K562 (cell line): ENCODE data around the gene RNH1. TPM values are rescaled to one million over a fixed set of nuclear protein-coding genes. Genes with fewer than 3 reads are reported as not detected.

ENCODE experiments used
- BRD9 ChIP-seq: fragments of 450-650 bp; IDR thresholded peaks from 2 replicates; pipeline ENCODE4 v1.6.1; 2018; ENCODE audit warnings: low read depth; ENCODE audit not compliant: partially characterized antibody
- CHD1 ChIP-seq: fragments of 200-600 bp; sonication (generic); IDR thresholded peaks from one replicate; pipeline ENCODE4 v1.6.1; 2012; ENCODE audit warnings: mild to moderate bottlenecking, moderate library complexity, low read length, inconsistent platforms
- FOXP1 ChIP-seq: sonication (generic); formaldehyde crosslinking; IDR thresholded peaks from 2 replicates; pipeline ENCODE4 v1.8.0; 2022; ENCODE audit warnings: mild to moderate bottlenecking, missing genetic modification reagents
- TCF15 ChIP-seq: fragments of 250-450 bp; sonication (Bioruptor Pico); IDR thresholded peaks from 2 replicates; pipeline ENCODE4 v1.8.0; 2022; ENCODE audit warnings: moderate library complexity, mild to moderate bottlenecking, inconsistent platforms
- TEAD4 ChIP-seq, 2 experiments: sonication (generic) in 1 of 2; formaldehyde crosslinking in 1 of 2; IDR thresholded peaks; 2 replicates each; pipeline versions ENCODE4 v1.6.1 to v1.8.0; 2012 to 2022; ENCODE audit warnings: borderline replicate concordance in 1 of 2, inconsistent platforms in 1 of 2, low read length in 1 of 2, mild to moderate bottlenecking in 1 of 2, missing genetic modification reagents in 1 of 2
- YY1 ChIP-seq, 3 experiments: IDR thresholded peaks; 2 replicates each; pipeline ENCODE4 v1.6.1; 2011; ENCODE audit warnings: low read length in 2 of 3, mild to moderate bottlenecking in 2 of 3, moderate library complexity in 2 of 3, borderline replicate concordance in 1 of 3, control low read depth in 1 of 3, low read depth in 1 of 3; ENCODE audit not compliant: insufficient read depth in 3 of 3, insufficient replicate concordance in 2 of 3, control insufficient read depth in 1 of 3, insufficient read length in 1 of 3; ENCODE audit errors: extremely low read depth in 1 of 3
- ZNF124 ChIP-seq: sonication (generic); formaldehyde crosslinking; IDR thresholded peaks from 2 replicates; pipeline ENCODE4 v1.8.1; 2022; ENCODE audit warnings: missing genetic modification reagents
- ZNF23 ChIP-seq: fragments of 250-450 bp; sonication (Bioruptor Pico); IDR thresholded peaks from 2 replicates; pipeline ENCODE4 v1.4.0; 2020; ENCODE audit warnings: mild to moderate bottlenecking
- ZNF282 ChIP-seq: sonication (generic); formaldehyde crosslinking; IDR thresholded peaks from 2 replicates; pipeline ENCODE4 v1.8.1; 2023; ENCODE audit warnings: missing genetic modification reagents
- ZNF41 ChIP-seq: fragments of 250-450 bp; sonication (Bioruptor Pico); conservative IDR thresholded peaks from 2 replicates; pipeline ENCODE4 v1.4.0; 2020; ENCODE audit warnings: mild to moderate bottlenecking
- polyA plus RNA-seq, 8 experiments: library from polyadenylated mRNA; depleted of rRNA in 4 of 8; stranded (reverse) in 5 of 8; unstranded in 3 of 8; fragments of >200 nt; fragmentation: Nextera tagmentation in 2 of 8; fragmentation: Illumina TruSeq in 1 of 8; extraction: Ambion mirVana in 2 of 8; extraction: Trizol in 1 of 8; gene quantifications; 2 replicates each; pipeline versions ENCODE4 v1.2.1 to v1.2.3, GENCODE V29; 2011 to 2014; ENCODE audit warnings: inconsistent platforms in 1 of 8, missing spikeins in 1 of 8
- total RNA-seq, 7 experiments: library from RNA; depleted of rRNA in 6 of 7; stranded (reverse); fragments of >200 nt in 6 of 7; fragmentation: Illumina TruSeq in 2 of 7; extraction: Trizol in 2 of 7; gene quantifications; 2 replicates each; pipeline versions ENCODE4 v1.2.1 to v1.2.3, GENCODE V29; 2011 to 2021; ENCODE audit warnings: low replicate concordance in 1 of 7
- TF ChIP-seq, protein P1 (sequence below), 2 experiments: fragments of 450-650 bp; formaldehyde crosslinking in 1 of 2; IDR thresholded peaks; 2 replicates each; pipeline versions ENCODE4 v1.4.0 to v1.6.1; 2014 to 2020; ENCODE audit warnings: mild to moderate bottlenecking in 2 of 2, borderline replicate concordance in 1 of 2, low read depth in 1 of 2
- TF ChIP-seq, protein P2 (sequence below): fragments of 450-650 bp; formaldehyde crosslinking; IDR thresholded peaks from 2 replicates; pipeline ENCODE4 v1.4.0; 2022; ENCODE audit warnings: mild to moderate bottlenecking, moderate library complexity
- TF ChIP-seq, protein P3 (sequence below): fragments of 250-450 bp; sonication (Bioruptor Pico); IDR thresholded peaks from 2 replicates; pipeline ENCODE4 v1.6.1; 2021; ENCODE audit warnings: mild to moderate bottlenecking

Gene RNH1
- total and polyA plus RNA-seq, 9 of the 15 experiments (the other 6 are each of a cell fraction or from before 2014, with no cell fraction given): 2.5 to 160 (median 44.3) TPM

DNA sequence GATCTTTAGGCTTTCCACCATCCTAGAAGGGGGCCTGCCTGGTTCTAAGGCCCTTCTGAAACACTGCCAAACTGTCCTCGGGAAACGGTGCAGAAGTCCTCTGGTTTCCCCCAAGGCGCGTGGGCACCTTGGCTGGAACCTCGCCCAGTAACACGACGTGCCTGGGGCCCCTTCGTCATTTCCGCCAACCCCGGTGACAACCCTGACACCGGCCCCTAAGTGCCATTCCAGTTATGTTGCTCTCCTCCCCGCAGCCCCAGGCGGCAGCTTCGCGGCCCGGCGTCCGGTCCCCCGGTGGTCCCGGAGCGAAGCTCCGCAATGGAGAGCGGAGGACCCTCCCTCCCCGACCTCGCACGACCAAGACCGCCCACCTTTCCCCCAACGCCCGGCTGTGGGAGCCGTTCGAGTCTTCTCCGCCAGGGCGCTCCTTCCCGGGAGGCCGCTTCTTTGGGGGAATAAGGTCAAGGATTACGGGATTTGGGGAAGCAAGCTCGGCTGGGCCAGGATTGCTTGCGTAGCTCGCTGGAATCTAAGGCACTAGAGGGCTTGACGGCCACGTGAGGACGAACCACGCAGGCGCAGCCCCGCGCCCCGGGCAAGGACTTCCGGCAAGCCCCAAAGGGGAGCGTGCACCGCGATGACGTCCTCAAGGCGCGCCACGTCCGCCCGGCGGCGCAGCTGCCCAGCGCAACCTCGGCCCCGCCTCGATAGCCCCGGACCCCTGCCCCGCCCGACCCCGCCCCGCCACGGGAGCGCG lies 626 bp downstream of the RNH1 start (continued):
- TF ChIP-seq, protein P1, sequence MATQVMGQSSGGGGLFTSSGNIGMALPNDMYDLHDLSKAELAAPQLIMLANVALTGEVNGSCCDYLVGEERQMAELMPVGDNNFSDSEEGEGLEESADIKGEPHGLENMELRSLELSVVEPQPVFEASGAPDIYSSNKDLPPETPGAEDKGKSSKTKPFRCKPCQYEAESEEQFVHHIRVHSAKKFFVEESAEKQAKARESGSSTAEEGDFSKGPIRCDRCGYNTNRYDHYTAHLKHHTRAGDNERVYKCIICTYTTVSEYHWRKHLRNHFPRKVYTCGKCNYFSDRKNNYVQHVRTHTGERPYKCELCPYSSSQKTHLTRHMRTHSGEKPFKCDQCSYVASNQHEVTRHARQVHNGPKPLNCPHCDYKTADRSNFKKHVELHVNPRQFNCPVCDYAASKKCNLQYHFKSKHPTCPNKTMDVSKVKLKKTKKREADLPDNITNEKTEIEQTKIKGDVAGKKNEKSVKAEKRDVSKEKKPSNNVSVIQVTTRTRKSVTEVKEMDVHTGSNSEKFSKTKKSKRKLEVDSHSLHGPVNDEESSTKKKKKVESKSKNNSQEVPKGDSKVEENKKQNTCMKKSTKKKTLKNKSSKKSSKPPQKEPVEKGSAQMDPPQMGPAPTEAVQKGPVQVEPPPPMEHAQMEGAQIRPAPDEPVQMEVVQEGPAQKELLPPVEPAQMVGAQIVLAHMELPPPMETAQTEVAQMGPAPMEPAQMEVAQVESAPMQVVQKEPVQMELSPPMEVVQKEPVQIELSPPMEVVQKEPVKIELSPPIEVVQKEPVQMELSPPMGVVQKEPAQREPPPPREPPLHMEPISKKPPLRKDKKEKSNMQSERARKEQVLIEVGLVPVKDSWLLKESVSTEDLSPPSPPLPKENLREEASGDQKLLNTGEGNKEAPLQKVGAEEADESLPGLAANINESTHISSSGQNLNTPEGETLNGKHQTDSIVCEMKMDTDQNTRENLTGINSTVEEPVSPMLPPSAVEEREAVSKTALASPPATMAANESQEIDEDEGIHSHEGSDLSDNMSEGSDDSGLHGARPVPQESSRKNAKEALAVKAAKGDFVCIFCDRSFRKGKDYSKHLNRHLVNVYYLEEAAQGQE (IDR thresholded peaks at IDR 0.05; ENCODE audit: borderline replicate concordance): peak; percentile 3; the same call in 1 of the 2 replicates
- TF ChIP-seq, protein P1 (CRISPR knock-in tag; IDR thresholded peaks at IDR 0.05; ENCODE audit: low read depth): 0 out of 2 replicates have a peak, but pooled peaks have one; percentile 17
- TF ChIP-seq, protein P2, sequence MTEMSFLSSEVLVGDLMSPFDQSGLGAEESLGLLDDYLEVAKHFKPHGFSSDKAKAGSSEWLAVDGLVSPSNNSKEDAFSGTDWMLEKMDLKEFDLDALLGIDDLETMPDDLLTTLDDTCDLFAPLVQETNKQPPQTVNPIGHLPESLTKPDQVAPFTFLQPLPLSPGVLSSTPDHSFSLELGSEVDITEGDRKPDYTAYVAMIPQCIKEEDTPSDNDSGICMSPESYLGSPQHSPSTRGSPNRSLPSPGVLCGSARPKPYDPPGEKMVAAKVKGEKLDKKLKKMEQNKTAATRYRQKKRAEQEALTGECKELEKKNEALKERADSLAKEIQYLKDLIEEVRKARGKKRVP: peak; percentile 45
- TF ChIP-seq, protein P3, sequence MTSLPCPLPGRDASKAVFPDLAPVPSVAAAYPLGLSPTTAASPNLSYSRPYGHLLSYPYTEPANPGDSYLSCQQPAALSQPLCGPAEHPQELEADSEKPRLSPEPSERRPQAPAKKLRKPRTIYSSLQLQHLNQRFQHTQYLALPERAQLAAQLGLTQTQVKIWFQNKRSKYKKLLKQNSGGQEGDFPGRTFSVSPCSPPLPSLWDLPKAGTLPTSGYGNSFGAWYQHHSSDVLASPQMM (CRISPR knock-in tag): no peak
- TF ChIP-seq TEAD4 (IDR thresholded peaks at IDR 0.05; ENCODE audit: low read length): 0 out of 2 replicates have a peak, but pooled peaks have one; percentile 4
- no peak for TF ChIP-seq TEAD4 (CRISPR knock-in tag; IDR thresholded peaks at IDR 0.05; ENCODE audit: borderline replicate concordance)
- no peak for TF ChIP-seq ZNF282 (CRISPR knock-in tag)
- TF ChIP-seq BRD9: no peak
- TF ChIP-seq CHD1: no peak
- TF ChIP-seq ZNF41 (CRISPR knock-in tag): 0 out of 2 replicates have a peak, but pooled peaks have one; percentile 27
- peak; percentile 63; the same call in 1 of the 2 replicates for TF ChIP-seq FOXP1 (CRISPR knock-in tag)
- 0 out of 2 replicates have a peak, but pooled peaks have one; percentile 53 for TF ChIP-seq TCF15 (CRISPR knock-in tag)
- TF ChIP-seq YY1 (IDR thresholded peaks at IDR 0.05; ENCODE audit: borderline replicate concordance in 1 of 3, control insufficient read depth in 1 of 3, extremely low read depth in 1 of 3, insufficient read depth in 3 of 3, insufficient read length in 1 of 3, insufficient replicate concordance in 2 of 3, low read depth in 1 of 3, low read length in 2 of 3): peak in 1 of 3 experiments; percentile 6
- no peak for TF ChIP-seq ZNF124 (CRISPR knock-in tag)
- no peak for TF ChIP-seq ZNF23 (CRISPR knock-in tag)
